COLO829 (cell line): Measurements from ENCODE around the gene RELB.

ENCODE experiments used
- DNase-seq: peaks from one replicate; pipeline ENCODE4 v3.0.0; 2012; ENCODE audit warnings: low spot score

RELB gene

DNA sequence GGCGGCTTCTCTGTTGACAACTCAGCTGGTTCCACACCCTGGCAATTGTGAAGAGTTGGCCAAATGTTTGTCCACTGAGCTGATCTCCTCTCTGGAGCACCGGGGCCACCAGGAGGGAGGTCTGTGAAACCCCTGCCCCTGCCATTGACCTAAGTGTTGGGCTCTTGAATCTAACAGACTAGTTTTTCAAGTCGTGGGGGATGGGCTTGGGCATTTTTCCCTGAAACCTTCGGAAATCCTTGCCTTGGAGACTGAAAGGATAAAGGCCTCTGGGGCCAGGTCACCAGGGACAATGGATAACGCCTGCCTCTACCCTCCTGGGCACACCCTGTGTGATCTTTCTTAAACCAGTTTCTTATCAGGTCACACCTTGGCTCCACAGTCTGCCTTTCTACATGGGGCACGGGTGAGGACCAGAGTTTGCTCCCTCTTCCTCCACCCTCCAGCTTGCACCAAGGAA is 78.7 kb downstream of the RELB start:
- DNase-seq, result no peak

DNA sequence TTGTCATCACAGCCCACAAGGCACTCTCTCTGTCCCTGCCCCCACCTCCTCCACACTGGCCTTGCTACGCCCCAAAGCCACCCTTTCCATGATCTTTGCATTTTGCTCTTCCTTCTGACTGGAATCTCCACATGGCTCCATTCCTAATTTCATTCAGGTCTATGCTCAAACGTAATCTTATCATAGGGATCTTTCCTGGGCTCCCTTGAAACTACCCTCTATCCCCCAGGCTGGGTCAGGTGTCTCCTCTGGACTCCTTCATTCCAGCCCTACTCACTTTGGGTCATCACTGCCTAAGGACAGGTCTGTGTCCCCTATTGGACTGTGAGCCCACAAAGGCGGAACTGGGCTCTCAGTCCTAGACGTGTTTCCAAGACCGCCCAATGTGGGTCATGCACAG is 80.9 kb downstream of the RELB start:
- no peak for DNase-seq

DNA sequence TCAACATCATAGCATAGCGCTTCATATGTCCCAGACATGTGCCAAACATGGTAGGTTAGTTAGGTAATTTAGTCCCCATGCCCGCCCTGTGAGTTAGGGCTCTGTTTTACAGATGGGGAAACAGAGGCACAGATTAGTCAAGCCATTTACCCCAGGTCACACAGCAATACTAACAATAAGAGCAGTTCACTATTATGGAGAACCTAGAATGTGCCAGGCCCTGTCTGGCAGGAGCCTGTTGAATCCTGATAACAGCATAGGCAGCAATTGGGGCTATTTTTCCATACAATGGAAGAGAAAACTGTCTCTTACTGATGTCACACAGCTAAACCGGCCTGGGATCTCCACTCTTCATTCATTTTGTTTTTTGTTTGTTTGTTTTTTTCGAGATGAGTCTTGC is 85.2 kb downstream of the RELB start:
- DNase-seq, result no peak

DNA sequence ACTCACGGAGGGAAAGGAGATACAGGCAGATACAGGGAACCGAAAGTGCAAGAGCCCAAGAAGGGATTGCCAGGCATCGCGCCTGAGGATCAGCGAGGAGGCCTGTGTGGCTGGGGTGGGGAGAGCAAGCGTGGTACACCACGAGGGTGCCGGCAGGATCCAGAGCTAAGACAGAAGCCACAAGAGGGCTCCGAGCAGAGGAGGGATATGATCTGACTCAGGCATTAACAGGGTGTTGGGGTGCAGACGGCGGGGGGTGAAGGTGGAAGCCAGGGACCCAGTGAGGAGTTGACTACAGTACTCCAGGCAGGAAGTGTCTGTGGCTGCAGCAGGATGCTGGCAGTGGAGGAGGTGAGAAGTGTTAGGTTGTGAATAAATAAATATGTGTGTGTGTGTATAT is 86.3 kb downstream of the RELB start:
- no peak for DNase-seq
